ENCODE measurements around the gene LGALS12.

The LGALS12 gene

DNA sequence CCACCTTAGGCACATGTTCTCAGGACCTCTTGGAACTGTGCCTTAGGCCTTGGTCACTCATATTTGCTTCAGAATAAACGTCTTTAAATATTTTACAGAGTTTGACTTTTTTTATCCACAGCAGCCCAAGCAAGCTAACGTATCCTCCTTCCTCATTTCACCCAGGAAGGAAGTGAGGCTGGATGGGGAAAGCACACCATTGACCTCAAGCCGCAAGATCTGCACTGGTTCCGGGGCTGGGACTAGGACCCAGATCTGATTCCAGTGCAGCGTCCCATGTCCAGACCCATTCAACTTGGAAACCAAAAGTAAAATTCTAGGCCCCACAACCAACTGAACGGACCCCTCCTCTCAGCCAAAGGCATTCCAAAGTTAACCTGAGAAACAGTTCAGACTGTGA, 2.4 kb upstream of the LGALS12 start:
- no peaks in the 10 kb centered on the region for H3K27me3 ChIP-seq (ENCODE audit: insufficient read depth, poor library complexity, severe bottlenecking)
- H3K27ac ChIP-seq (ENCODE audit: poor library complexity, severe bottlenecking): no peak overlapping the region
- H3K4me3 ChIP-seq (ENCODE audit: severe bottlenecking): no peak overlapping the region
- H3K9me3 ChIP-seq (ENCODE audit: severe bottlenecking): no peaks in the 10 kb centered on the region
- ATAC-seq (ENCODE audit: low read depth) (no peak), DNase-seq (ENCODE audit: low spot score) (no peak)
- H3K36me3 ChIP-seq (ENCODE audit: low read depth): no peaks in the 10 kb centered on the region
- TF ChIP-seq, protein P1, sequence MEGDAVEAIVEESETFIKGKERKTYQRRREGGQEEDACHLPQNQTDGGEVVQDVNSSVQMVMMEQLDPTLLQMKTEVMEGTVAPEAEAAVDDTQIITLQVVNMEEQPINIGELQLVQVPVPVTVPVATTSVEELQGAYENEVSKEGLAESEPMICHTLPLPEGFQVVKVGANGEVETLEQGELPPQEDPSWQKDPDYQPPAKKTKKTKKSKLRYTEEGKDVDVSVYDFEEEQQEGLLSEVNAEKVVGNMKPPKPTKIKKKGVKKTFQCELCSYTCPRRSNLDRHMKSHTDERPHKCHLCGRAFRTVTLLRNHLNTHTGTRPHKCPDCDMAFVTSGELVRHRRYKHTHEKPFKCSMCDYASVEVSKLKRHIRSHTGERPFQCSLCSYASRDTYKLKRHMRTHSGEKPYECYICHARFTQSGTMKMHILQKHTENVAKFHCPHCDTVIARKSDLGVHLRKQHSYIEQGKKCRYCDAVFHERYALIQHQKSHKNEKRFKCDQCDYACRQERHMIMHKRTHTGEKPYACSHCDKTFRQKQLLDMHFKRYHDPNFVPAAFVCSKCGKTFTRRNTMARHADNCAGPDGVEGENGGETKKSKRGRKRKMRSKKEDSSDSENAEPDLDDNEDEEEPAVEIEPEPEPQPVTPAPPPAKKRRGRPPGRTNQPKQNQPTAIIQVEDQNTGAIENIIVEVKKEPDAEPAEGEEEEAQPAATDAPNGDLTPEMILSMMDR (IDR thresholded peaks at IDR 0.05; ENCODE audit: poor library complexity, severe bottlenecking): no peak
- H3K4me1 ChIP-seq (ENCODE audit: insufficient read depth, poor library complexity, severe bottlenecking): no peaks in the 10 kb centered on the region

DNA sequence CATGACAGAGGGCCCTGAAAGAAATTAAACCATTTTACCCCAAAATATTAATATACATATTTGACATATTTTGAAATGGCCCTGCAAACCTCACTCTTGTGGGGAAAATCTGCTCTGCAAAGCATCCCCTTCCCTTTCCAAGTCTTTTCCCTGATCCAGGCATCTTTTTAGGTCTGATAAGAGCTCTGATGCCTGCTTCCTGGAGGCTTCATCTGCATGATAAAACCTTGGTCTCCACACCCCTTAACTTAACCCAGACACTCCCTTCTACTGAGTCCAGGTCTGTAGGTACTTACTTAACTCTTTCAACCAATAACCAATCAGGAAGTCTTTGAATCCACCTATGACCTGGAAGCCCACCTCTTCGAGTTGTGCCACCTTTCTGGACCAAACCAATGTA, 1.8 kb upstream of the LGALS12 start:
- no peak overlapping the region for H3K27ac ChIP-seq (ENCODE audit: poor library complexity, severe bottlenecking)
- TF ChIP-seq, protein P1 (IDR thresholded peaks at IDR 0.05; ENCODE audit: poor library complexity, severe bottlenecking): no peak
- H3K27me3 ChIP-seq (ENCODE audit: insufficient read depth, poor library complexity, severe bottlenecking): no peaks in the 10 kb centered on the region
- no peak overlapping the region for H3K4me3 ChIP-seq (ENCODE audit: severe bottlenecking)
- H3K4me1 ChIP-seq (ENCODE audit: insufficient read depth, poor library complexity, severe bottlenecking): no peaks in the 10 kb centered on the region
- no peaks in the 10 kb centered on the region for H3K9me3 ChIP-seq (ENCODE audit: severe bottlenecking)
- ATAC-seq (ENCODE audit: low read depth) (no peak), DNase-seq (ENCODE audit: low spot score) (no peak)
- no peaks in the 10 kb centered on the region for H3K36me3 ChIP-seq (ENCODE audit: low read depth)

DNA sequence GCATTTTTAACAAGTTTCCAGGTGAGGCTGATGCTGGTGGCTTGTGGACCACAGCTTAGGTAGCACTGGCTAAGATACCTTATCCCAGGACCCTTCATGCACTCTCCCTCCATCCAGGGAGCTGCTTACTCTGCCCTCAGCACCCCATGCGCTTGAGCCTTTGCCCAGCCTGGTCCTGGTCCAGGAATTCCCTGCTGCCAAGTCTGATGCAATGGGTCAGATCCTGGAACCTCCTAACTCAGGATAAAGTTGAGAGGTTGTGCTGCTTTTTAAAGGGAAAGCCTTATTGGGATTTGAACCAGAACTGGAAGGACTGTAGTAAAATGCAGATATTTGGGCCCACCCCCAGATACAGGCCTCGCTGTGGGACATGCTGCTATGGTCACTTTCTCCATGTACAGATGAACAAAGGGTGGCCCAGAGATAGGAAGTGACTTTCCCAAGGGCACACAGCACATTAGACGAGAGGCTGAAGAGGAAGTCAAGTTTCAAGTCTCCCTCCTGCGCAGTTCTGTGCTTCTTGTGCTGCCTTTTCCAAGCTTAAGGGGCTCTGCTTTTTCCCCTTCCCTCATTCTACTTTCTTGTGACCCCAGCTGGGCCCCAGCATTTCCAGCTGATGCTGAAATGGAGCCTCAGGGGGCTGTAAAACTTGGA, 824 bp upstream of the LGALS12 start:
- no peaks in the 10 kb centered on the region for H3K27me3 ChIP-seq (ENCODE audit: insufficient read depth, poor library complexity, severe bottlenecking)
- TF ChIP-seq, protein P1 (IDR thresholded peaks at IDR 0.05; ENCODE audit: poor library complexity, severe bottlenecking): no peak
- no peaks in the 10 kb centered on the region for H3K9me3 ChIP-seq (ENCODE audit: severe bottlenecking)
- no peak for DNase-seq (ENCODE audit: low spot score)
- no peak overlapping the region for H3K27ac ChIP-seq (ENCODE audit: poor library complexity, severe bottlenecking)
- no peak overlapping the region for H3K4me3 ChIP-seq (ENCODE audit: severe bottlenecking)
- no peak for ATAC-seq (ENCODE audit: low read depth)
- H3K4me1 ChIP-seq (ENCODE audit: insufficient read depth, poor library complexity, severe bottlenecking): no peaks in the 10 kb centered on the region
- no peaks in the 10 kb centered on the region for H3K36me3 ChIP-seq (ENCODE audit: low read depth)

DNA sequence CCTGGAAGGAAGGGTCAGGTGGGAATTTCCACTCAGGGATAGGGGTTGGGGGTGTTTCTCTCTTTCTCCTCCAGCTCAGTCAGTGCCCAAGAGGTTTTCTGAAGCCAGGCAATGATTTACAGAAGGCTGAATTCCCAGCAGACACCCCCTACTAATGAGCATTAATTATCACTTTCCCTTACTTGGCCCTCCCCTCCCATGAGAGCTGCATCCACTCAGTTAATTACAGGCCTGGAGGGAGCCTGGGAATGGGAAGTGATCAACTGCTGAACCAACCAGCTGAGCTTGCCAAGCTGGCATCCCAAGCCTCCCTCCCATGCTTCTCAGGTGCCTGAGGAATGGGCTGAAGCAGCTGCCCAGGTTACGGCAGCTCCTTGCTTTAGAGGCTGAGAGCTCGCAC, 992 bp downstream of the LGALS12 start:
- no peak for ATAC-seq (ENCODE audit: low read depth)

DNA sequence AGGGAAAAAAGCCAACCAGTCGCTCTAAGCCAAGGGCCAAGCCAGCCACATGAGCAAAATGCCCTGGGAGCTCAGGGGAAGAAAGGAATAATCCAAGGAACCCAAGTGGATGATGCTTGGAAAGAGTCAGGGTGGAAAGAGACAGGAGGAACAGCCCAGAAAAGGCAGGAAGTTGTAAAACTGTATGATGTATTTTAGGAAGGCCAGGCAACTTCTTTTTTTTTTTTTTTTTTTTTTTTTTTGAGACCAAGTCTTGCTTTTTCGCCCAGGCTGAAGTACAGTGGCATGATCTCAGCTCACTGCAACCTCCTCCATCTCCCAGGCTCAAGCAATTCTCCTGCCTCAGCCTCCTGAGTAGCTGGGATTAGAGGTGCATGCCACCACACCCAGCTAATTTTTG, 1.6 kb downstream of the LGALS12 start:
- Histone ChIP-seq H3K36me3 (ENCODE audit: low read depth) (no peaks in the 10 kb centered on the region), H3K4me3 (ENCODE audit: severe bottlenecking) (no peak overlapping the region), H3K27me3 (ENCODE audit: insufficient read depth, poor library complexity, severe bottlenecking) (no peaks in the 10 kb centered on the region), H3K9me3 (ENCODE audit: severe bottlenecking) (no peaks in the 10 kb centered on the region), H3K27ac (ENCODE audit: poor library complexity, severe bottlenecking) (no peak overlapping the region), H3K4me1 (ENCODE audit: insufficient read depth, poor library complexity, severe bottlenecking) (no peaks in the 10 kb centered on the region)
- ATAC-seq (ENCODE audit: low read depth) (no peak), DNase-seq (ENCODE audit: low spot score) (no peak)
- TF ChIP-seq, protein P1 (IDR thresholded peaks at IDR 0.05; ENCODE audit: poor library complexity, severe bottlenecking): no peak

More for the DNA sequence above, 992 bp downstream of the LGALS12 start:
- Histone ChIP-seq H3K27ac (ENCODE audit: poor library complexity, severe bottlenecking) (no peak overlapping the region), H3K9me3 (ENCODE audit: severe bottlenecking) (no peaks in the 10 kb centered on the region), H3K4me1 (ENCODE audit: insufficient read depth, poor library complexity, severe bottlenecking) (no peaks in the 10 kb centered on the region), H3K36me3 (ENCODE audit: low read depth) (no peaks in the 10 kb centered on the region), H3K27me3 (ENCODE audit: insufficient read depth, poor library complexity, severe bottlenecking) (no peaks in the 10 kb centered on the region), H3K4me3 (ENCODE audit: severe bottlenecking) (no peak overlapping the region)
- TF ChIP-seq, protein P1 (IDR thresholded peaks at IDR 0.05; ENCODE audit: poor library complexity, severe bottlenecking): no peak
- DNase-seq (ENCODE audit: low spot score): no peak

Data from RWPE2 (cell line).